ENCODE measurements around the gene ARL15.

DNA sequence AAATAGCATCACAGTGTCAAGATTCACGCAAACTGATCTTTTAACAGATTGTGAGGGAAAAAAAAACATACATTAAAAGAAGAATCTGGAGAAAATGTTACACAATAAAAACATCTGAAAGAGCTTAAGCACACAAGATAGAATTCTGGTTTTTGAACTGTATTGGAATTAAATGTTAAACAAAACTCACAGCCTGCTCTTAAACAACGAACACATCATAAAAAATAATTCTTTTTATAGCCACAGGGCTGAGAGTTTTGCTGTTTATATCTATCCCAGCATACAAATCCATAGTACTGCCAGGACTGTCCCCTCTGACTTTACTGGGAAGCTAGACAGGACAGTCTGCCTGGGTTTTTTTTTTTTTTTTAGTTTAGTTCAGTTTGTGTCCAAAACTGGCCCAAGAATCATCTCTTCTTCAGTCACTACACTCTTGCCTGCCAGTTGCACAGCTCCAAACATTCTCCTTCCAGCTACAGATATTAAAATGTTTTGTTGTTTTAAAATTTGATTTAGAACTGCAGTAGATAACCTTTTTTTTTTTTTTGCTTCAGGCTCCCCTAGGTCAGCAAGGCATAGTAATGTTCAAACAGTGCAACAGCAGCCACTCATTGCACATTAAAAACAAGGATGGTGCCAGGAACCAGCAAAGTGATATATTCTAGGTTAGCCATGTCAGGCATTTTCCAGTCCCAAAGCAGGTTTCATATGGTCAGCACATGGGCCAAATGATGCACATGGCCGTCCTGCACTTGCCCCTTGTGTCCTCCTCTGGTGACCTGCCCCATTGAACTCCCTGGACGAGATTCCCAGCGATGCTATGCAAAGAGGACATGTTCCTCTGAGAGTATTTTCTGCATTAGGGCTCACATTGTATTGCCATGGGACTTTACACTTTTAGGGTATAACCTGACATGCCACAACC, 173.6 kb downstream of the ARL15 start:
- TF ChIP-seq, protein P1, sequence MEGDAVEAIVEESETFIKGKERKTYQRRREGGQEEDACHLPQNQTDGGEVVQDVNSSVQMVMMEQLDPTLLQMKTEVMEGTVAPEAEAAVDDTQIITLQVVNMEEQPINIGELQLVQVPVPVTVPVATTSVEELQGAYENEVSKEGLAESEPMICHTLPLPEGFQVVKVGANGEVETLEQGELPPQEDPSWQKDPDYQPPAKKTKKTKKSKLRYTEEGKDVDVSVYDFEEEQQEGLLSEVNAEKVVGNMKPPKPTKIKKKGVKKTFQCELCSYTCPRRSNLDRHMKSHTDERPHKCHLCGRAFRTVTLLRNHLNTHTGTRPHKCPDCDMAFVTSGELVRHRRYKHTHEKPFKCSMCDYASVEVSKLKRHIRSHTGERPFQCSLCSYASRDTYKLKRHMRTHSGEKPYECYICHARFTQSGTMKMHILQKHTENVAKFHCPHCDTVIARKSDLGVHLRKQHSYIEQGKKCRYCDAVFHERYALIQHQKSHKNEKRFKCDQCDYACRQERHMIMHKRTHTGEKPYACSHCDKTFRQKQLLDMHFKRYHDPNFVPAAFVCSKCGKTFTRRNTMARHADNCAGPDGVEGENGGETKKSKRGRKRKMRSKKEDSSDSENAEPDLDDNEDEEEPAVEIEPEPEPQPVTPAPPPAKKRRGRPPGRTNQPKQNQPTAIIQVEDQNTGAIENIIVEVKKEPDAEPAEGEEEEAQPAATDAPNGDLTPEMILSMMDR (IDR thresholded peaks at IDR 0.05): no peak
- TF ChIP-seq POLR2A (IDR thresholded peaks at IDR 0.05): no peak

Data from vagina (tissue), 2 donors.